NCI-H2196 treated with DMSO at 0.1 percent for 48 hours (cell line): ENCODE measurements around the gene CDC14B.
"Not testable (repeated sequence)": the region's sequence is repeated elsewhere in the genome, so short reads cannot be mapped to it uniquely, and the experiment has no call there.

Experiments
- DNase-seq: peaks from one replicate; lab custom pipeline; 2025; ENCODE audit not compliant: unreplicated experiment; lab: John Stamatoyannopoulos, UW

Gene CDC14B

GRCh38 chr9:96587338-96588315 is 32.0 kb downstream of the CDC14B start:
- DNase-seq = no peak

GRCh38 chr9:96585426-96585825 is 34.2 kb downstream of the CDC14B start:
- no peak for DNase-seq

- not testable (repeated sequence) for DNase-seq
Observed at GRCh38 chr9:96582199-96582598, 37.4 kb downstream of the CDC14B start.

GRCh38 chr9:96581786-96582185 is 37.9 kb downstream of the CDC14B start:
- DNase-seq = no peak

- DNase-seq = no peak
Observed at GRCh38 chr9:96581301-96581700, 38.3 kb downstream of the CDC14B start.

GRCh38 chr9:96574931-96575351 is 44.7 kb downstream of the CDC14B start:
- no peak for DNase-seq

GRCh38 chr9:96574455-96574854 is 45.2 kb downstream of the CDC14B start:
- DNase-seq = no peak

GRCh38 chr9:96567203-96567700 is 52.4 kb downstream of the CDC14B start:
- no peak for DNase-seq

- DNase-seq = no peak
Observed at GRCh38 chr9:96566498-96567202, 53.0 kb downstream of the CDC14B start.

GRCh38 chr9:96565671-96566497 is 53.8 kb downstream of the CDC14B start:
- no peak for DNase-seq

GRCh38 chr9:96564217-96564616 is 55.4 kb downstream of the CDC14B start:
- no peak for DNase-seq

- DNase-seq = no peak
Observed at GRCh38 chr9:96559339-96559943, 60.2 kb downstream of the CDC14B start.

- no peak for DNase-seq
Observed at GRCh38 chr9:96557921-96558320, 61.7 kb downstream of the CDC14B start.

GRCh38 chr9:96556701-96557461 is 62.8 kb downstream of the CDC14B start:
- no peak for DNase-seq

GRCh38 chr9:96555567-96556386 is 63.9 kb downstream of the CDC14B start:
- no peak for DNase-seq

GRCh38 chr9:96554801-96555566 is 64.7 kb downstream of the CDC14B start:
- no peak for DNase-seq

GRCh38 chr9:96554326-96554725 is 65.3 kb downstream of the CDC14B start:
- DNase-seq = no peak

- DNase-seq = no peak
Observed at GRCh38 chr9:96553070-96553469, 66.6 kb downstream of the CDC14B start.
